Loucy (cell line): ENCODE data around the gene HNRNPUL2.
"Not testable (repeated sequence)": the region's sequence is repeated elsewhere in the genome, so short reads cannot be mapped to it uniquely, and the experiment has no call there.

ENCODE experiments used
- H2AFZ ChIP-seq: fragments of 200-600 bp; sonication (generic); 2 replicates; pipeline ENCODE4 v1.6.0; 2016; ENCODE audit warnings: antibody characterized with exemption, mild to moderate bottlenecking, low read length, moderate library complexity
- H3F3A ChIP-seq: fragments of 200-600 bp; 2 replicates; pipeline ENCODE4 v1.6.0; 2016; ENCODE audit warnings: antibody characterized with exemption, low read depth, mild to moderate bottlenecking
- H3K27me3 ChIP-seq: fragments of 200-600 bp; sonication (generic); 2 replicates; pipeline ENCODE4 v1.6.1; 2014; ENCODE audit warnings: low read length, mild to moderate bottlenecking; ENCODE audit not compliant: insufficient read depth, poor library complexity, severe bottlenecking
- H3K36me3 ChIP-seq: fragments of 200-600 bp; sonication (generic); 2 replicates; pipeline ENCODE4 v1.6.1; 2016; ENCODE audit warnings: low read length; ENCODE audit not compliant: insufficient read depth
- H3K4me1 ChIP-seq: fragments of 200-600 bp; sonication (generic); 2 replicates; pipeline ENCODE4 v1.5.1; 2014; ENCODE audit warnings: low read length, mild to moderate bottlenecking; ENCODE audit not compliant: insufficient read depth, poor library complexity, severe bottlenecking
- H3K4me2 ChIP-seq: fragments of 200-600 bp; sonication (generic); 2 replicates; pipeline ENCODE4 v1.6.0; 2014; ENCODE audit warnings: antibody characterized with exemption, low read length, low read depth, mild to moderate bottlenecking; ENCODE audit not compliant: poor library complexity, severe bottlenecking
- H3K4me3 ChIP-seq: fragments of 200-600 bp; sonication (generic); 2 replicates; pipeline ENCODE4 v1.5.1; 2014; ENCODE audit warnings: low read length, mild to moderate bottlenecking, mixed read lengths; ENCODE audit not compliant: poor library complexity, severe bottlenecking
- H3K79me2 ChIP-seq: fragments of 200-600 bp; sonication (generic); 2 replicates; pipeline ENCODE4 v1.6.1; 2014; ENCODE audit warnings: low read length; ENCODE audit not compliant: insufficient read depth
- H3K9ac ChIP-seq: fragments of 200-600 bp; sonication (generic); 2 replicates; pipeline ENCODE4 v1.6.0; 2014; ENCODE audit warnings: mild to moderate bottlenecking, low read depth, low read length, moderate library complexity; ENCODE audit not compliant: poor library complexity, severe bottlenecking
- H3K9me2 ChIP-seq: fragments of 200-600 bp; sonication (generic); replicated peaks from 2 replicates; pipeline ENCODE4 v1.6.1; 2016; ENCODE audit warnings: low read depth, low read length, mixed read lengths
- H3K9me3 ChIP-seq: fragments of 200-600 bp; sonication (generic); 2 replicates; pipeline ENCODE4 v1.6.1; 2014; ENCODE audit warnings: mild to moderate bottlenecking, antibody characterized with exemption, low read length, low read depth; ENCODE audit not compliant: insufficient read depth
- H4K20me1 ChIP-seq: fragments of 200-600 bp; sonication (generic); 2 replicates; pipeline ENCODE4 v1.6.0; 2014; ENCODE audit warnings: antibody characterized with exemption, low read length, mild to moderate bottlenecking; ENCODE audit not compliant: insufficient read depth, poor library complexity, severe bottlenecking
- CTCF ChIP-seq: fragments of 200-600 bp; sonication (generic); conservative IDR thresholded peaks from 2 replicates; pipeline ENCODE4 v1.5.1; 2014; ENCODE audit warnings: mild to moderate bottlenecking, antibody characterized with exemption, low read length
- EZH2phosphoT487 ChIP-seq: fragments of 200-600 bp; IDR thresholded peaks from 2 replicates; pipeline ENCODE4 v1.6.1; 2018; ENCODE audit warnings: antibody characterized with exemption, mild to moderate bottlenecking, moderate library complexity, borderline replicate concordance

HNRNPUL2 gene

GRCh38 chr11:62705413-62705812, 21.8 kb downstream of the HNRNPUL2 start:
- Histone ChIP-seq H4K20me1 (peaks cover 5% of the 10 kb centered on the region), H3K9me3 (no peaks in the 10 kb centered on the region), H3K4me1 (peaks cover 13% of the 10 kb centered on the region), H3K36me3 (peaks cover 31% of the 10 kb centered on the region), H3K27me3 (no peaks in the 10 kb centered on the region), H3K9ac (peak overlapping the region; percentile 72), H3F3A (peaks cover 6% of the 10 kb centered on the region), H3K4me2 (peak overlapping the region; percentile 86), H3K4me3 (peak overlapping the region; percentile 73), H2AFZ (no peak overlapping the region), H3K9me2 (no peaks in the 10 kb centered on the region), H3K79me2 (no peaks in the 10 kb centered on the region)
- no peak for TF ChIP-seq EZH2phosphoT487
- no peak for TF ChIP-seq CTCF

GRCh38 chr11:62703921-62704320, 23.3 kb downstream of the HNRNPUL2 start:
- H3K9ac ChIP-seq, H3K9me3 ChIP-seq, H3K9me2 ChIP-seq, H3K4me3 ChIP-seq, H2AFZ ChIP-seq, H3K27me3 ChIP-seq, H3F3A ChIP-seq, H3K79me2 ChIP-seq, H4K20me1 ChIP-seq, H3K4me2 ChIP-seq: not testable (repeated sequence)
- Histone ChIP-seq H3K36me3 (peaks cover 19% of the 10 kb centered on the region; the same call in 1 of the 2 replicates), H3K4me1 (peaks cover 13% of the 10 kb centered on the region)

GRCh38 chr11:62702246-62702645, 25.0 kb downstream of the HNRNPUL2 start:
- Histone ChIP-seq H4K20me1 (peaks cover 5% of the 10 kb centered on the region), H3K9ac (no peak overlapping the region), H3K4me3 (no peak overlapping the region), H3K4me2 (no peak overlapping the region), H3K36me3 (peaks cover 4% of the 10 kb centered on the region; the same call in 1 of the 2 replicates), H2AFZ (no peak overlapping the region), H3K4me1 (peaks cover 13% of the 10 kb centered on the region), H3K9me2 (no peaks in the 10 kb centered on the region), H3K27me3 (no peaks in the 10 kb centered on the region), H3K9me3 (no peaks in the 10 kb centered on the region), H3F3A (peaks cover 6% of the 10 kb centered on the region), H3K79me2 (no peaks in the 10 kb centered on the region)
- TF ChIP-seq CTCF: no peak
- TF ChIP-seq EZH2phosphoT487: no peak

- H3K9me3 ChIP-seq: no peaks in the 10 kb centered on the region
- H3K4me2 ChIP-seq: no peak overlapping the region
- no peaks in the 10 kb centered on the region for H3K79me2 ChIP-seq
- H3K9me2 ChIP-seq: no peaks in the 10 kb centered on the region
- H3K27me3 ChIP-seq: no peaks in the 10 kb centered on the region
- peaks cover 44% of the 10 kb centered on the region; the same call in 1 of the 2 replicates for H3K36me3 ChIP-seq
- no peak overlapping the region for H3K4me3 ChIP-seq
- no peak overlapping the region for H2AFZ ChIP-seq
- no peaks in the 10 kb centered on the region for H4K20me1 ChIP-seq
- TF ChIP-seq EZH2phosphoT487 (no peak), CTCF (peak; percentile 91)
- no peaks in the 10 kb centered on the region for H3K4me1 ChIP-seq
- no peak overlapping the region for H3K9ac ChIP-seq
- H3F3A ChIP-seq: no peaks in the 10 kb centered on the region
Measured at GRCh38 chr11:62694455-62695167, 32.6 kb downstream of the HNRNPUL2 start.

- H3K27me3 ChIP-seq, H3K79me2 ChIP-seq, H2AFZ ChIP-seq, H3F3A ChIP-seq, H3K4me2 ChIP-seq, H3K4me1 ChIP-seq, H4K20me1 ChIP-seq, H3K4me3 ChIP-seq, H3K9me2 ChIP-seq, H3K9me3 ChIP-seq, H3K9ac ChIP-seq: not testable (repeated sequence)
- peaks cover 44% of the 10 kb centered on the region; the same call in 1 of the 2 replicates for H3K36me3 ChIP-seq
Measured at GRCh38 chr11:62693624-62694023, 33.6 kb downstream of the HNRNPUL2 start.
